ENCODE data around the gene STXBP1. TPM values are rescaled to one million over a fixed set of nuclear protein-coding genes. Genes with fewer than 3 reads are reported as not detected.

The STXBP1 gene
- total and polyA plus RNA-seq, 2 donors (not counting 3 experiments of a cell fraction or from before 2014, with no cell fraction given) = 18.8 to 51.3 TPM

- dilution Hi-C loops (cut with MboI; ENCODE audit: extremely low pct_ligation_motif_present, low sequenced_read_pairs) (no loop called here), intact Hi-C loops (cut with micrococcal nuclease) (loop anchor here (1.0 kb wide), 9 partner anchors 29 to 231 kb away; no protein-coding TSS in a partner anchor)
- Histone ChIP-seq H3K4me2 (ENCODE audit: insufficient read depth, low read length) (peak within 1 kb of the TSS; percentile 28), H3K27me3 (ENCODE audit: control insufficient read depth in 2 of 2, insufficient read depth in 2 of 2, low read length in 2 of 2) (no peaks in the 10 kb centered on the region), H3K4me3 (replicated peaks in 1 of 3; ENCODE audit: insufficient read depth in 1 of 3, low read depth in 1 of 3, low read length in 3 of 3) (peak within 1 kb of the TSS; percentile 23 to 73 (median 38)), H4K20me1 (replicated peaks; ENCODE audit: control insufficient read depth, extremely low read depth, insufficient read depth, low read length) (no peaks in the 10 kb centered on the region), H3K36me3 (ENCODE audit: control insufficient read depth in 2 of 2, extremely low read depth in 1 of 2, insufficient read depth in 2 of 2, low read length in 2 of 2) (peaks cover 11 to 27% of the 10 kb centered on the region in 2 experiments), H2AFZ (ENCODE audit: low read depth, low read length) (peak within 1 kb of the TSS; percentile 37), H3K27ac (ENCODE audit: insufficient read depth, low read depth, low read length) (peak within 1 kb of the TSS; percentile 68), H3K9ac (replicated peaks; ENCODE audit: extremely low read depth, insufficient read depth, low read length) (peak within 1 kb of the TSS; percentile 55), H3K9me1 (replicated peaks; ENCODE audit: control insufficient read depth, extremely low read depth, insufficient read depth, low read length) (no peaks in the 10 kb centered on the region), H3K4me1 (ENCODE audit: control insufficient read depth, extremely low read depth, insufficient read depth, low read length) (peaks cover 12% of the 10 kb centered on the region), H3K9me3 (replicated peaks; ENCODE audit: control insufficient read depth, insufficient read depth, low read length) (no peaks in the 10 kb centered on the region), H3K79me2 (ENCODE audit: control insufficient read depth, insufficient read depth, low read length) (peaks cover 2% of the 10 kb centered on the region)
- DNase-seq (ENCODE audit: low read depth, low spot score) (peak; percentile 98), FAIRE-seq (peak; percentile 97)
- POLR2A ChIA-PET = interaction anchor here (0.9 to 1.3 kb wide), 4 partner anchors 19 to 182 kb away, joined by 3 to 4 read pairs (median 4); partner anchors contain the start of genes CDK9, PTRH1, ST6GALNAC4 and TTC16
- TF ChIP-seq CTCF (IDR thresholded peaks at IDR 0.05; ENCODE audit: extremely low read depth in 1 of 2, insufficient read depth in 1 of 2, low read depth in 1 of 2, low read length in 2 of 2) = peak; percentile 96 to 97
- peak; percentile 68 for TF ChIP-seq POLR2A (IDR thresholded peaks at IDR 0.05; ENCODE audit: low read depth, low read length)
- TF ChIP-seq POLR2AphosphoS5 (IDR thresholded peaks at IDR 0.05; ENCODE audit: insufficient read depth, low read depth, low read length) = peak; percentile 92
- TF ChIP-seq EZH2 (IDR thresholded peaks at IDR 0.05; ENCODE audit: borderline replicate concordance, low read depth, low read length, severe bottlenecking) = no peak
- TF ChIP-seq GATA2 (IDR thresholded peaks at IDR 0.05; ENCODE audit: insufficient read depth, insufficient read length, low read depth, low read length) = no peak
- TF ChIP-seq JUN (IDR thresholded peaks at IDR 0.05; ENCODE audit: borderline replicate concordance, insufficient read depth, insufficient read length, low read depth) = no peak
- no peak for TF ChIP-seq FOS (IDR thresholded peaks at IDR 0.05; ENCODE audit: borderline replicate concordance, insufficient read depth, low read length)
- TF ChIP-seq MAX (IDR thresholded peaks at IDR 0.05; ENCODE audit: insufficient read depth, insufficient read length) = peak; percentile 25
- peak; percentile 4 for TF ChIP-seq MYC (IDR thresholded peaks at IDR 0.05; ENCODE audit: low read depth, low read length)
- CTCF ChIA-PET = interaction anchor here (0.6 to 2.4 kb wide), 80 partner anchors 10 to 520 kb away, joined by 3 to 94 read pairs (median 5); partner anchors contain the start of genes CDK9, PTRH1, ST6GALNAC4 and STXBP1
- no TSS peak for BruUV-seq (replicated peaks)
These were observed 122.9 kb downstream of the STXBP1 start, which contains the start of gene TOR2A for GRCh38 chr9:127734747-127735529. Gene TOR2A, minus strand, starts transcription at chr9:127735294. Its CDS starts 24 bp downstream, at chr9:127735270.

All from endothelial cell of umbilical vein (primary cell).